Keratinocyte (primary cell): ENCODE measurements around the gene RBMS3. TPM values are rescaled to one million over a fixed set of nuclear protein-coding genes. Genes with fewer than 3 reads are reported as not detected.

Source experiments
- DNase-seq: peaks from one replicate; pipeline ENCODE4 v3.0.0-alpha.2; 2011; ENCODE audit warnings: low read depth, missing footprints, low spot score
- FAIRE-seq: peaks from 2 replicates; lab custom pipeline; 2011; peaks lifted over from hg19 to GRCh38; lab: Jason Lieb, UNC
- H2AFZ ChIP-seq: 2 replicates; pipeline ENCODE4 v1.6.0; 2012; ENCODE audit warnings: low read length, control low read depth, inconsistent platforms; ENCODE audit not compliant: control insufficient read depth
- H3K27ac ChIP-seq: 2 replicates; pipeline ENCODE4 v1.5.1; 2011; ENCODE audit warnings: low read length; ENCODE audit not compliant: control insufficient read depth, insufficient read depth
- H3K27me3 ChIP-seq: 3 replicates; pipeline ENCODE4 v1.6.0; 2011; ENCODE audit warnings: low read length; ENCODE audit not compliant: control insufficient read depth, insufficient read depth; ENCODE audit errors: extremely low read depth
- H3K36me3 ChIP-seq, 2 experiments: 2 replicates in 1 of 2; 3 replicates in 1 of 2; pipeline ENCODE4 v1.5.1; 2011; ENCODE audit warnings: low read length in 2 of 2, mild to moderate bottlenecking in 1 of 2; ENCODE audit not compliant: control insufficient read depth in 2 of 2, insufficient read depth in 2 of 2; ENCODE audit errors: extremely low read depth in 1 of 2
- H3K4me1 ChIP-seq: 3 replicates; pipeline ENCODE4 v1.5.1; 2011; ENCODE audit warnings: low read length; ENCODE audit not compliant: control insufficient read depth, insufficient read depth; ENCODE audit errors: extremely low read depth
- H3K4me2 ChIP-seq: 3 replicates; pipeline ENCODE4 v1.6.0; 2011; ENCODE audit warnings: low read depth, low read length; ENCODE audit not compliant: control insufficient read depth, insufficient read depth; ENCODE audit errors: extremely low read depth
- H3K4me3 ChIP-seq, 3 experiments: fragments of 200-600 bp in 1 of 3; sonication (generic) in 1 of 3; 2 replicates in 2 of 3; 3 replicates in 1 of 3; pipeline ENCODE4 v1.5.1; 2011 to 2016; ENCODE audit warnings: low read length in 3 of 3, mild to moderate bottlenecking in 3 of 3, control low read depth in 2 of 3, inconsistent platforms in 1 of 3, low read depth in 1 of 3, mixed read lengths in 1 of 3, mixed run types in 1 of 3, moderate library complexity in 1 of 3; ENCODE audit not compliant: control insufficient read depth in 2 of 3, insufficient read depth in 2 of 3; ENCODE audit errors: extremely low read depth in 1 of 3
- H3K79me2 ChIP-seq: 2 replicates; pipeline ENCODE4 v1.6.0; 2012; ENCODE audit warnings: low read length; ENCODE audit not compliant: control insufficient read depth, insufficient read depth
- H3K9ac ChIP-seq: 3 replicates; pipeline ENCODE4 v1.6.0; 2011; ENCODE audit warnings: low read length; ENCODE audit not compliant: control insufficient read depth, insufficient read depth; ENCODE audit errors: extremely low read depth
- H3K9me1 ChIP-seq: 3 replicates; pipeline ENCODE4 v1.6.0; 2011; ENCODE audit warnings: low read length; ENCODE audit not compliant: control insufficient read depth, insufficient read depth; ENCODE audit errors: extremely low read depth
- H3K9me3 ChIP-seq: 2 replicates; pipeline ENCODE4 v1.5.1; 2012; ENCODE audit warnings: low read depth, low read length; ENCODE audit not compliant: control insufficient read depth
- H4K20me1 ChIP-seq: 3 replicates; pipeline ENCODE4 v1.6.0; 2011; ENCODE audit warnings: low read length; ENCODE audit not compliant: control insufficient read depth, insufficient read depth; ENCODE audit errors: extremely low read depth
- EZH2 ChIP-seq: IDR thresholded peaks from one replicate; pipeline ENCODE4 v1.6.1; 2012; ENCODE audit warnings: inconsistent platforms, mild to moderate bottlenecking, low read length, moderate library complexity
- dilution Hi-C: fragments of 300-500 bp; cut with MboI; formaldehyde crosslinking; loops from one replicate; pipeline ENCODE4 v1.7.0; 2020; ENCODE audit warnings: low sequenced_read_pairs; ENCODE audit not compliant: extremely low pct_ligation_motif_present
- polyA plus RNA-seq, 5 experiments: library from polyadenylated mRNA; depleted of rRNA in 3 of 5; stranded (reverse) in 3 of 5; stranded (forward) in 1 of 5; unstranded in 1 of 5; fragments of >200 nt; gene quantifications; 1 replicate in 1 of 5; 2 replicates in 3 of 5; 3 replicates in 1 of 5; pipeline versions ENCODE4 v1.2.1 to v1.2.3, GENCODE V29; 2011 to 2012; ENCODE audit warnings: missing spikeins in 2 of 5, low read depth in 1 of 5, low replicate concordance in 1 of 5
- TF ChIP-seq, protein P1 (sequence below), 3 experiments: IDR thresholded peaks in 1 of 3; conservative IDR thresholded peaks in 1 of 3; optimal IDR thresholded peaks in 1 of 3; 2 replicates in 2 of 3; 3 replicates in 1 of 3; pipeline versions ENCODE3 to v1.5.1; 2011; ENCODE audit warnings: low read length in 3 of 3, mild to moderate bottlenecking in 3 of 3, moderate library complexity in 2 of 3, control low read depth in 1 of 3, inconsistent platforms in 1 of 3; ENCODE audit not compliant: insufficient read depth in 2 of 3; ENCODE audit errors: extremely low read depth in 1 of 3

RBMS3 gene
- polyA plus RNA-seq, 1 donor (not counting 4 experiments of a cell fraction or from before 2014, with no cell fraction given), result 2.3 TPM

- FAIRE-seq, result no peak
- TF ChIP-seq, protein P1, sequence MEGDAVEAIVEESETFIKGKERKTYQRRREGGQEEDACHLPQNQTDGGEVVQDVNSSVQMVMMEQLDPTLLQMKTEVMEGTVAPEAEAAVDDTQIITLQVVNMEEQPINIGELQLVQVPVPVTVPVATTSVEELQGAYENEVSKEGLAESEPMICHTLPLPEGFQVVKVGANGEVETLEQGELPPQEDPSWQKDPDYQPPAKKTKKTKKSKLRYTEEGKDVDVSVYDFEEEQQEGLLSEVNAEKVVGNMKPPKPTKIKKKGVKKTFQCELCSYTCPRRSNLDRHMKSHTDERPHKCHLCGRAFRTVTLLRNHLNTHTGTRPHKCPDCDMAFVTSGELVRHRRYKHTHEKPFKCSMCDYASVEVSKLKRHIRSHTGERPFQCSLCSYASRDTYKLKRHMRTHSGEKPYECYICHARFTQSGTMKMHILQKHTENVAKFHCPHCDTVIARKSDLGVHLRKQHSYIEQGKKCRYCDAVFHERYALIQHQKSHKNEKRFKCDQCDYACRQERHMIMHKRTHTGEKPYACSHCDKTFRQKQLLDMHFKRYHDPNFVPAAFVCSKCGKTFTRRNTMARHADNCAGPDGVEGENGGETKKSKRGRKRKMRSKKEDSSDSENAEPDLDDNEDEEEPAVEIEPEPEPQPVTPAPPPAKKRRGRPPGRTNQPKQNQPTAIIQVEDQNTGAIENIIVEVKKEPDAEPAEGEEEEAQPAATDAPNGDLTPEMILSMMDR (optimal IDR thresholded peaks at IDR 0.05 in 1 of 3, IDR thresholded peaks at IDR 0.05 in 1 of 3, conservative IDR thresholded peaks at IDR 0.05 in 1 of 3; ENCODE audit: extremely low read depth in 1 of 3, insufficient read depth in 2 of 3, low read length in 3 of 3), result no peak
- no peak for TF ChIP-seq EZH2
- dilution Hi-C loops, result no loop called here
- H3K9me1 ChIP-seq, result no peaks in the 10 kb centered on the region
- DNase-seq, result no peak
- H3K4me2 ChIP-seq, result no peak overlapping the region
- no peak overlapping the region for H3K27ac ChIP-seq
- no peaks in the 10 kb centered on the region for H3K4me1 ChIP-seq
- no peak overlapping the region for H3K9ac ChIP-seq
- no peaks in the 10 kb centered on the region for H3K27me3 ChIP-seq
- no peak overlapping the region for H3K4me3 ChIP-seq
- H4K20me1 ChIP-seq, result no peaks in the 10 kb centered on the region
- no peaks in the 10 kb centered on the region for H3K79me2 ChIP-seq
- no peak overlapping the region for H2AFZ ChIP-seq
- no peaks in the 10 kb centered on the region for H3K9me3 ChIP-seq
- no peaks in the 10 kb centered on the region for H3K36me3 ChIP-seq
These were observed 197.7 kb downstream of the RBMS3 start for GRCh38 chr3:29478611-29479010.

GRCh38 chr3:29481249-29481648 is 200.4 kb downstream of the RBMS3 start:
- Histone ChIP-seq H3K27me3 (no peaks in the 10 kb centered on the region), H3K9ac (no peak overlapping the region), H3K36me3 (no peaks in the 10 kb centered on the region), H3K9me1 (no peaks in the 10 kb centered on the region), H2AFZ (no peak overlapping the region), H3K9me3 (no peaks in the 10 kb centered on the region), H3K4me3 (no peak overlapping the region), H4K20me1 (no peaks in the 10 kb centered on the region), H3K27ac (no peak overlapping the region), H3K79me2 (no peaks in the 10 kb centered on the region), H3K4me1 (no peaks in the 10 kb centered on the region), H3K4me2 (no peak overlapping the region)
- no peak for DNase-seq
- no peak for FAIRE-seq
- dilution Hi-C loops, result no loop called here
- TF ChIP-seq, protein P1 (optimal IDR thresholded peaks at IDR 0.05 in 1 of 3, IDR thresholded peaks at IDR 0.05 in 1 of 3, conservative IDR thresholded peaks at IDR 0.05 in 1 of 3; ENCODE audit: extremely low read depth in 1 of 3, insufficient read depth in 2 of 3, low read length in 3 of 3), result no peak
- TF ChIP-seq EZH2, result no peak
